UCSD-AML1 (cell line): ENCODE results near the gene TNS3.

Experiments used
- DNase-seq: peaks from one replicate; lab custom pipeline; 2025; ENCODE audit not compliant: unreplicated experiment; lab: John Stamatoyannopoulos, UW

Gene TNS3

DNA sequence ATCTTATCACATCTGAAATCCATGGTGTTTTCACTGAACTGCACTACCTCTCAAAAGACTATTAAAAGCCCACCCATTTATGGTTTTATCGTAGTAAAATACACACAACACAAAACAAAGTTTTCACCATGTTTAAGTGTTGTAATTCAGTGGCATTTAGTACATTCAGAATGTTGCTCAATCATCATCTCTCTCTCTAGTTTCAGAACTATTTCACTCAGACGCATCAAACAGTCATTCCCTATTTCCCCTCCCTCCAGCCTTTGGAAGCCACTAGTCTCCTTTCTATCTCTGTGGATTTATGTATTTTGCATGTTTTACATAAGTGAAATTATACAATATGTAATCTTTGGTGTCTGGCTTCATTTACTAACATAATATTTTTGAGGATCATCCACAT lies 332.6 kb downstream of the TNS3 start:
- DNase-seq: no peak

DNA sequence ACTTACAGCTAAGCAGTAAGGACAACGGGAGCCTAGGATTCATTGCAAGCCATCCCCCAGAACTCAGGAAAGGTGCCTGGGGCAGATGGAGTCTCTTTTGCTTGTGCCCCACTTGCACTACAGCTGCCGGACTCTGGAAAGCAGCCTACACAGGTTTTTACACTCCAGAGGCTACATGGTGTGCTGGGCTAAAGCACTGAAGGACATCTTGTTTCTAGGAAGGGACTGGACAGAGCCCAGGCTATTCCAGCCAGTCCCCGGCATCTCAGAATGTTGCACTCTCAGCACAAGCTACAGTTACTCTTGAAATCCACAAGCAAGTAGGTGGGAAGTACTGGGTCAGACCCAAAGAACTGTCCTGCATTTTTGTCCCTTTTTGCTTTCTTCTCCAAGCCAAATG lies 333.1 kb downstream of the TNS3 start:
- DNase-seq: no peak

DNA sequence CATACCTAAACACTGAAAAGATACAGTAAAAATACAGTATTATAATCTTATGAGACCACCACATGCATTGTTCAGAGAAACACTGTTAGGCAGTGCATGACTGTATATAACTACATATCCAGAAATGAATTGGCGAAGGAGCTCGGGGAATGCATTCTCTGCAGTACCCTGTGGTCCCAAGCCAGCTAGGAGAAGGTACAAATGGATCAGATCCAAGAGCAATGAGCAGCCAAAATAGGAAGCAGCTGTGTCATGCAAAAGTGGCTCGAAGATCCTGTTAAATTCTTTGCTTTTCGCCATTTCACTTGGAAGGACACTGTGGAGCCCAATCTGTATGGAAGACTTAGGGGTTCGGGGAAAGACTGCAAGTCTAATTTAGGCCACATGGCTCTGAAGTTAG lies 334.8 kb downstream of the TNS3 start:
- no peak for DNase-seq

DNA sequence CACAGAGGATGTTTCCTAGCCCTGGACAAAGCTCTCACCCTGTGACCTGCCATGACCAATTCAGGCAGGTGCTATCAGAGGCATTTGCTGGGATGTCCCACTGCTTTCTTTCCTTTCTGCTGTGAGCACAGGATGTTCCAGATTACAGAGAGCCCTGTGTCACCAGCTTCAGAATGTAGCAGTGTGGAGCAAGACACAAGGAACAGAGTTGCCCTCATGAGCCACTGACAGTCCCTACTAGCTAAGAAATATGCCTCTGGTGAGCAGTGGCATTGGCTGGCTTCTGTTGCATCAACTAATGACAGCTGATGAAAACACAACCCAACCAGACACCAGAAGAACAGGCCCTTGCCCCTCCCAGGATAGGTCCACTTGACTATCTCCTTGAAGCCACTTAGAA lies 337.2 kb downstream of the TNS3 start:
- no peak for DNase-seq

DNA sequence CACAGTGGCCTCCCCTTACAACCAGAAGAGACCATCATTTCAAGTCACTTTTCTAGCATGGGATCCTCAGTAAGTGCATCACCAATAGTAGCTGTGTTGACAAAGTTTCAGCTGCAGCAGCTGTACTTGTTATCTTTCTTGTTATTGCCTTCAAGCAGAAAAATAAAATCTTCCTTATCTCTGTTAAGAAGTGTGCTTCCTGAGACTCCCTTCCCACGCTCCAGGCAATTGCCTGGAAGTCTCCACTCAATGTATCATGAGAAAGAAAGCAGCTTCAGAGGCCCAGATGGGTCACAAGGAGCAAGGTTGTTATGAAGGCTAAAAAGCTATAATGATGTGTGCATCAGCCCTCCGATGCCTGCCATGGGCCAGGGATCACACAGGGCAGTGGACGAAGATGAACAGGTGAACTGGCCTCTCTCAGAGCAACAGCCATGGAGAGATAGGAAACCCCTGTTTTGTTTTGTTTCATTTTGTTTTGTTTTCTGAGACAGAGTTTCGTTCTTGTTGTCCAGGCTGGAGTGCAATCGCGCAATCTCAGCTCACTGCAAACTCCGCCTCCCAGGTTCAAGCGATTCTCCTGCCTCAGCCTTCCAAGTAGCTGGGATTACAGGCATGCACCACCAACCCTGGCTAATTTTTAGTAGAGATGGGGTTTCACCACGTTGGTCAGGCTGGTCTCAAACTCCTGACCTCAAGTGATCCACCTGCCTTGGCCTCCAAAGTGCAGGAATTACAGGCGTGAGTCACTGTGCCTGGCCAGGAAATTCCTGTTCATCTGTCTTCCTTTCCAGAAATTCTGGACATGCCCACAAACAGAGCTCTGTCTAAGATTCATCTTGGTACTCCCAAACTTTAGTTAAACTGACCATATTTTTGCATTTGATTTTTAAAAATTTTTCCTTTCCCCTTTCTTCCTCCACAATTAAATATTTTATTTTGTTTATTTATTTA lies 340.5 kb downstream of the TNS3 start:
- no peak for DNase-seq

DNA sequence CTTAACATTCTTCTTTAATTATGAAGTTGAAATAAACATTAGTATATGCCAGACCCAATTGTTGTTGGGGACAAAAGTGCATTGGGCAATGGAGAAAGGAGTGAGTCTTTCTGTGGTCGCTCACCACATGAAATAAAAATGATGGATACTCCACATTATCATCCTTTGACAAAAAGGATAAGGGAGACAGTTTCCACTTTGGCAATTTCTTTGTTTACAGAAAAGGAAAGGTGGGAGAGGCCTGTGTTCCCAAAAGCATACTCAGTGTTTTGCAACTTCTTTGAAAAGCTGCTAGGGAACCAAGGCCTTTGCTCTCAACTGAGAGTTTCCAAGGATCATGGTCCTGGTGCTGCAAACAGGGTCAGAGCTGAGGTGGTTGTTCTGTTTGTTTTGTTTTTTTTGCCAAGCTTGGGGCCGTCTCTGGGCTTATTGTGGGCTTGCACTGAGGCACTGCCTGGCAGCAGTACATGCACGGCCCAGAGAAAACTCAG lies 341.9 kb downstream of the TNS3 start:
- DNase-seq: no peak

DNA sequence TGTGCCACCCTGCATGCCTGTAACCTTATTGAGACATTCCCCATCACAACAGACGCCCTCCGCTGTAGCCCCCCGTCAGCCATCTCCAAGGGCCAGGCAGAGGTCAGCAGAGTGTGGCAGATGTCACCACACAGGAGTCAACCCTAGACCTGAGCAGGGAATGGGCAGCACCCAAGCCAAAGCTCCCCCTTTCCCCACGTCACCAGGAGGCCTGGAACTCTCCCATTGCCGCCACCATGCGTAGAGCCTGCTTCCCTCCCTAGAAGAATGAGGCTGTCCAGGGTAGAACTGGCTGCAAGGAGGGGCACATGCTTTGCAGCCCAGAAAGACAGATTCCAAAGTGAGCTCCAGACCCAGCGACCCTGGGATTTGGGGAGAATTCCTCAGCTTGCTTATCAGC lies 342.9 kb downstream of the TNS3 start:
- DNase-seq: no peak

DNA sequence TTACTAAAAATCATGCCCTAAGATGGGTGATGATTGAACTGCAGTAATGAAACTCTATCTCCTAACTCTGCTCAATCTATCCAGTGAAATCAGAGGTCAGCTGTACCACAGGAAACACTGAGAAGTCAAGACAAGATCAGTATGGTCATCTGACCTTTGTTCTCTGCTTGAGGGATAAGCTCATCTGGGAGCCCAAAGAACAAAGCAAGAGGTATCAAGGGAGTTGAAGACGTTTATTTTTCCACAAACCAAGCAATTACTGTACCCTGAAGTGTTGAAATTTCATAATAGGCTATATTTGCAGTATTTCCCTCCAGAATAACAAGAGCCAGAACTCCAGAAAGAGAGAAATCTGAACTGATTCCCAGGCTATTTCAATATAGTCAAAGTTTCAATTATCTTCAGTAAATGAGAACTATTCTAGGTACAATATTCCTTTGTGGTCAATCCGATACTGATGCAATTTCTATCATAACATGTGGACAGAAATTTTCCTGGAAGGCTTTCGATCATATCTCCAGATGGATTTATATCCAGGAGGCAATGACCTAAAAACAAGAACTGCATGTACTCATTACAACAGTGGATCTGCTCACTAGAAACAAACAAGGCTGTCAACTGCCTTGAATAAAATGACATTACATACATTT lies 345.3 kb downstream of the TNS3 start:
- DNase-seq: no peak

DNA sequence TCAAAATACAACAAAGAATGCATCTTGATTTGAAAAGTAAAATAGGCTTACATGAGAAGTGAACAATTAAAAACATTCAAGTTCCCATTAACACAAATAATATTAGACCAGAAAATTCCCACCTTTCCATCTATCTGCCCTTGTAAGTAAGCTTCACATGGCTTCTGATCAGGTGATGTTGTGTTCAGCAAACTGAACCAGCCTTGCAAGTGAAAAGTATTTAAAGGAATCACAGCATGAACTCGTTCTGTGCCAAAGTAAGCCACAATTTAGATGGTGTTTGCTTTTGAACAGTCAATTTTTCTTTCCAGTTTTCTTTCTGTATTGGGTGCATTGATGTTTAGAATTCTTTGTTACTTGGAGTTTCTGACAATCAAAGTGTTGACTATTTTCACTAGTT lies 347.9 kb downstream of the TNS3 start:
- DNase-seq: no peak

DNA sequence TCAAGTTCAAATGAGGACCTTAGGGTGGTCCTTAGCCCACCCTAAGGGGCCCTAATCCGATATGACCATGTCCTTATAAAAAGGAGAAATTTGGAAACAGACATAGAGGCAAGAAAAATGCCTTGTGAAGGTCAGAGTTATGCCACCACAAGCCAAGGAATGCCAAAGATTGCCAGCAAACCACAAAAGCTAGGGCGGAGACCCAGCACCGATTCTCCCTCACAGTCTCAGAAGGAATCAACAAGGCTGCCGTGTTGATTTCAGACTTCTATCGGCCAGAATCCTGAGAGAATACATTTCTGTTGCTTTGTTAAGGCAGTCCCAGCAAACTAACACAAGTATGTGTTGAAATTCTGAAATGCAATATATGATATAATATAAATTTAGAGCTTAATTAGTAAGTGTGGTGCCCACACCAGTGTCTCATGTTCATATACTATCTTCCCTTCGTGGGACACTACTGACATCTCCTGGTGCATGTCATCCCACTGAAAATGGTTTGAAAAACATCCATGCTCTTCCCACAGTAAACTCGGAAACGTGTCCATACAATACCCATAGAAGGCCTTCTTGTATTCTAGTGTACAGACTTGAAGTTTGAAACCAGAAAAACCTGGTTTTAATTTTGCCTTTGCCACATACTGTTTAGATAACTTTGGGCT lies 349.0 kb downstream of the TNS3 start:
- DNase-seq: no peak

DNA sequence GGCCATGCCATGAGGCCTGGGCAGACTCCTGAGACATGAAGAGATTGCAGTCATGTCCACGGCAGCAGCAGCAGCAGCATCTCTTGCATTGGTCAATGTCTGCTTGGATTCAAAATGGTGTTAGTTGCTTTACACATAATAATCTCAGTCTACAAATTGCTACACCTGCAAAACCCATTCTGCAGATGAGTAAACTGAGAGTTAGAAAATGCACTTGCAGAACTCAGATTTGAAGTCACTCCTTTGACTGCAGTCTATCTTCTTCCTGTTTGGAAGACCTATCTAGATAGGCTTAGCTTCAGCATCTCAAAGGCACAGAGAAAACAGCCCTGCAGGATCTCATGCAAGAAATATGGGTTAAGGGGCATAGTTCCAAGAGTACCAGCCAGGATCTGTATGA lies 350.3 kb downstream of the TNS3 start:
- DNase-seq: no peak

DNA sequence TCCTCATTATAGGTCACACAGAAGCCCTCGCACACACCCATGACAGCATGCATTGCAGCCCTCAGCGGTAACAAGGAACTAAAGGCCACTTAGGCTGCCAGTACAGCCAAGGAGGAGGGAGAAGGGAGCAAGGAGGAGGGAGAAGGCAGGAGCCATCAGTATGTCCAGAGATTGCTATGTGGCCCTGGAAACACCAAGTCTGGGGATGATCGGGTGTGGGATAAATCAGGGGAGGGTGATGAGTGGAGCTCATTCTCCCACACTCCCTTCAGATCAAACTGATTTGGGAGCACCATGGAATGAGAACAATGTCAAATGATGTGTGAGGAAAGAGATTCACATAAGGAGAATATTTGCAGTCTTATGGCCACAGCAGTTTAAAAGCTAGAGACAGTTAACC lies 350.9 kb downstream of the TNS3 start:
- DNase-seq: no peak

DNA sequence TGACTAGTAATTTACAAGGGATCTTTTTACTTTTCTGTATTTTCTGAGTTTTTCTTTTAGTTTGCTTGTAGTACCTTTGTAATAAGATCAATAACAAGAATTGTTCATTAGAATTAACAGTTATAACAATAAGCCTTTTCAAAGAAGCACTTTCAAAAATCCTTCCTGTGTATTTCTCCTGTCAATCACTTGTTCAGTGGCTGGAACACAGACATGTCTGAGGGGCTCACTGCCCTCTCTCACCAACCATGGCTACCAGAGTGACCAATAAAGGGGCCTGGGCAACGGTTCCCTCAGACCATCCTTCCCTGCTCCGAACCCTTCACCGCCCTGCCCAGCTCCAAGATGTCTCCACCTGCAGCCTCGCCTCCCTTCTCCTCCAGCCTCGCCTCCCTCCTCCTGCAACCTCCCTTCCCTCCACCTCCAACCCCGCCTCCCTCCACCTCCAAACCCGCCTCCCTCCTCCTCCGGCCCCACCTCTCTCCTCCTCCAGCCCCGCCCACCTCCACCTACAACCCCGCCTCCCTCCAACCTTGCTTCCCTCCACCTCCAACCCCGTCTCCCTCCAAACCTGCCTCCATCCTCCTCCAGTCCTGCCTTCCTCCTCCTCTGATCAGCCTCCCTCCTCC lies 353.4 kb downstream of the TNS3 start:
- DNase-seq: no peak

DNA sequence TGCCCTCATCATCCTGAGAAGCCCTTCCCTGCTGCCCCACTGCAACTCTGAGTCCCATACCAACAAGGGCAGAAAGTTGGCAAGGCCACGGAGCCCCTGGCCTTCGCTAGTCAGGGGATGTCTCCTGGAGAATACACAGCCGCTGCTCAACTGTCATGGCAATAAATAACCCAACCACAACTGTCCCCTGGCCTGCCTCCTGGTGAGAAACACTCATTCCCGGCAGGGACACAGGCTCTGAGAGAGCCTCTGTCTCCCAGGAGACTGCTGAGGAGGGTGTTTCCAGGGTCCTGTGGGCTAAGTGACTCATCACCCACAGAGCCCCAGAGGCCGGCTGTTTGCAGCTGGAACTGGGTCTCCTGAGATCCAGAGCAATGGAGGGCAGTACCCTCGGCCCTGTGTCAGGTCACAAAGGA lies 354.1 kb downstream of the TNS3 start:
- peak; percentile 14 for DNase-seq

DNA sequence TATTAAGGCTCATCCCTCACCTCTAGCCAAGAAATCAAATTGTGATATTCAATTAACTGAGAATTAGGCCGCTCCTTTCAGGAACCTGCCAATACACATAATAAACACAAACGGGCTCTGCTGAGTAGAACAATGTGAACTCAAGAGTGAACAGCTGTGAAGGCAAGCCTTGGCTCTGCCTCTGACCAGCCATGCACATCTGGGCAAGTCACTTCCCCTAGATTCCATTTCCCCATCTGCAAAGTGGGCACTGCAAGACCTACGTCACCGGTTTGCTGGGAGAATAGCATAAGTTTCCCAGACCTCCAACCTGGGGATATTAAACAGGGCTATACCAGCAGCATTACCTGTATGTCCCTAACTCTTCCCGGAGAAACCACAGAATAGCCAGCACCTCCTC lies 355.2 kb downstream of the TNS3 start:
- no peak for DNase-seq

DNA sequence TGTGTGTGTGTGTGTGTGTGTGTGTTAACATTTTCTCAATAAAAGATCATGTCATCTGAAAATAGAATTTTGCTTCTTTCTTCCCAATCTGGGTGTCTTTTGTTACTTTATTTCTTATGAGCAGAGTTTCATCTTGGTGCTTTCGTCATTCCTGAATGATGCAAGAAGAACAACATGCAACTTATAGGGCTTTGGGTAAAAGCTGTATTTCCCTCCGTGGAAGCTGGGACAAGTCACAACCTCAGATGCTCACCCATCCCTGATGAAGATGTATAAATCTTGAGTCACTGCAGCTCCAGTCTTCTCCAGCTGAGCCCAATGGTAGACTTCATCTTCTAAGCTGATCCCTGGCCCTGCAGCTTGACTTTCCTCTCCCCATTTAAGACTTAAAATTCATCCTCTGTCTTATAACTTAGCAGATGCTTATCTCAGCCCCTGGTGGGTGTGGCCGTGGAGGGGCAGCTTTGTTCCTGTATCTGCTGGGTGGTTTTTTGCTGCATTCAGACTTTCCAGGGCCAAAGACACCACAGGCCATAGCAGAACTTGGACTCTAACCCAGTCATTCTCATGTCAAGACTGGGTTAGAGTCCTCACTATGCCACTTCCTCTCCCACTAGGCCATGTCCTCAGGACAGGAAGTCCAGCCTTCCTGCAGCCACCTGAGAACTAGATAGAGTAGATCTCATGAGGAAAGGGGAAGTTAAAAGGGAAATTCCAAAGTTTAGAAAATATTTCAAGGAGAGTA lies 356.4 kb downstream of the TNS3 start:
- peak; percentile 33 for DNase-seq
